GM12874 (cell line): Measurements from ENCODE around the gene ATP6V0E2.

Source experiments
- TF ChIP-seq, protein P1 (sequence below): IDR thresholded peaks from 2 replicates; pipeline ENCODE4 v1.5.1; 2011; ENCODE audit warnings: low read depth, mild to moderate bottlenecking, control low read depth, low read length, moderate library complexity; ENCODE audit not compliant: insufficient read depth

ATP6V0E2 gene

DNA sequence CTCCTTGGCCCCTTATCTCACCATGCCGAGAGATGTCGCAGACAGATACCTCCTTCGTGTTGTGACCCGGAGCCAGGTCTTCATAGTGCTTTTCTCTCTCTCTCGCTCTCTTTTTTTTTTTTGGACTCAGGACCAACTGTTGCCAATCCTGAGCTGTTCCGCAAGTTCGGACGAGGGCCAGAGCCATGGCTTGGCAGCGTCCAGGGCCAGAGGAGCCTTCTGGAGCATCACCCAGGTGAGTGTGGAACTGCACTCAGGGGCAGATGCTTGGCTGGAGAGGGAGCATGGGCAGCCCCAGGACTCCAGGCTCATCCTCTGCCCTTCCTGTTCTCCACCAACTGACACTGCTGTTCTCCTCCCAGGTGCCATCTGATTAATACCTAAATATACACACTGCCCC is 27.7 kb upstream of the ATP6V0E2 start:
- TF ChIP-seq, protein P1, sequence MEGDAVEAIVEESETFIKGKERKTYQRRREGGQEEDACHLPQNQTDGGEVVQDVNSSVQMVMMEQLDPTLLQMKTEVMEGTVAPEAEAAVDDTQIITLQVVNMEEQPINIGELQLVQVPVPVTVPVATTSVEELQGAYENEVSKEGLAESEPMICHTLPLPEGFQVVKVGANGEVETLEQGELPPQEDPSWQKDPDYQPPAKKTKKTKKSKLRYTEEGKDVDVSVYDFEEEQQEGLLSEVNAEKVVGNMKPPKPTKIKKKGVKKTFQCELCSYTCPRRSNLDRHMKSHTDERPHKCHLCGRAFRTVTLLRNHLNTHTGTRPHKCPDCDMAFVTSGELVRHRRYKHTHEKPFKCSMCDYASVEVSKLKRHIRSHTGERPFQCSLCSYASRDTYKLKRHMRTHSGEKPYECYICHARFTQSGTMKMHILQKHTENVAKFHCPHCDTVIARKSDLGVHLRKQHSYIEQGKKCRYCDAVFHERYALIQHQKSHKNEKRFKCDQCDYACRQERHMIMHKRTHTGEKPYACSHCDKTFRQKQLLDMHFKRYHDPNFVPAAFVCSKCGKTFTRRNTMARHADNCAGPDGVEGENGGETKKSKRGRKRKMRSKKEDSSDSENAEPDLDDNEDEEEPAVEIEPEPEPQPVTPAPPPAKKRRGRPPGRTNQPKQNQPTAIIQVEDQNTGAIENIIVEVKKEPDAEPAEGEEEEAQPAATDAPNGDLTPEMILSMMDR, result no peak

DNA sequence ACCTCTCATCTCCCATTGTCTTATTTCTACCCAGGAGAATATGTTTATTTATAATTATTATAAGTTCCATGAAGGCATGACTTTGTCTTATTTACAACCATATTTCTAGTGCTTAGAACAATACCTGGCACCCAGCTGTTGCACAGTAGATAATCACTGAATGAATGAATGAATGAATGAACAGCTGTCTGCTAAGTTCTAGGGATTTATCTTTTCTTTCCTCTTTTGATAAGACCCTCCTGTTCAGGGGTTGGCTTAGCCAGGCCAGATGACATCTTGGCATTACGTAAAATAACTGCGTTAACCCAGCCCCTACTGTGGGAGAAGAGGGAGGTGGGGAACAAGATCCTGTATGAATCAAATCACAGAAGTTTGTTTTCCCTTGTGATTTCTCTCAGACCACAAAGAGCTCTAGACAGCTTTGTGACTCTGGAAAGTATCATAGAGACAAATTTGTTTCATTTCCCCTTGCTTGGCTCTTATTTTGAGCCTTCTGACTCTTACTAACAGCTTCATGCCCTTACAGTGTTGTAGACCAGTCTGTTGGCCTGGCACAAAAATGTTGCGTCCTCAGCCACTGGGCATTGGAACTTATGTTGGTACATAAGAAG is 27.2 kb upstream of the ATP6V0E2 start:
- TF ChIP-seq, protein P1, result no peak

DNA sequence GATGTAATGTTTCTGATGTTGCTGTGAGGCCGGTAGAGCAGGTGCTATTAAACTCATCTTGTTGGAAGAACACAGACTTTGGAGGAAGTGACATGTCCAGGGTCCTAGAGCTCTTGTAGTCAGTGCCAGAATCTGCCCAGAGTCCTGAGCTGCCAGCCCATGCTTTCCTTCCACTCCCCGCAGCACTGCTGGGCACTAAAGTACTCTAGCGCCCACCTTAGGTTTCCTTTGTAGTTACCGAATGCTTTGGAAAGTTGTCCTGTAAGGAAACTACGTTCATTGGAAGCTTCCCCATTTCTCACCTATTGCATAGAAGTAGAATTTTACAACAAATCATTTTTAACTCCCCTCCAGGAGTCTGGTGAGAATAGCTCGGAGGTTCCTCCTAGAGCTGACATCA is 24.6 kb upstream of the ATP6V0E2 start:
- TF ChIP-seq, protein P1, result no peak

DNA sequence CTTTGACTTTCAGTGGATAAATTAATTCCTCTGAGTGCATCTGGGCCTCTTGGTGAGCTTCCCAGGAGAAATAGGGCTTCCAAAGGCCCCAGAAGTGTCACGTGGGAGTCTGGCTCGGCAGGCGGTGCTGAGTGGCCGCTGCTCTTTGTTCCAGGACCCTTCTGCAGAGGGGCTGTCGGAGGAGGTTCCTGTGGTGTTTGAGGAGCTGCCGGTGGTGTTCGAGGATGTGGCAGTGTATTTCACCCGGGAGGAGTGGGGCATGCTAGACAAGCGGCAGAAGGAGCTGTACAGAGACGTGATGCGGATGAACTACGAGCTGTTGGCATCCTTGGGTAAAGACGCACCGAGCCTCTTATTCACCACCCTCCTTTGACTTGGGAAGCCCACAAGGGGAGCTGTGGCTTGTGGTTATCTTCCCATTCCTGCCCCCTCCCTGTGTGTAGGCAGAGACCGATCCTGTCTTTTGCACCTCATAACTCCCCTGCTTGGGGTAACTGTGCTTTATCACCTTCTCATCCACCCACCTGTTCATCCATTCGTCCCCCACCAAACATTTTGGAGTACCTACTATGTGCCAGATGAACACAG is 23.7 kb upstream of the ATP6V0E2 start:
- TF ChIP-seq, protein P1, result no peak

DNA sequence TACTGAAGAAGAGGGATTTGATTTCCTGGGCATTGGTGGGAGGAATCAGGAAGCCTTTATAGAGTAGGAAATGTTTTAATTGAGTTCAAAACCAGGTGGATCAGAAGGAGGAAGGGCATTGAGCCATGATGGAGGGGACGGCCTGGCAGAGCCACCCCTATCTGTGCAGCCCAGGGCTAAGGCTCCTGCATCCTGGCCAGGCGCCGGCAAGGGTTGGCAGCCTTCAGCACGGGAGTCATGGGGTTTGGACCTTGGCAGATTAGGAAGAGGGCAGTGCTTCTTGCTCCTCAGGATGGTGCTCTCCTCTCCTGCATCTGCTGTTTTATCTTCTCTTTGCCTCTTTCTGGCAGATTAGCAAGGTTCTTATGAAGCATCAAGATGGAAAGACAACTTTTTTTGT is 23.1 kb upstream of the ATP6V0E2 start:
- TF ChIP-seq, protein P1, result no peak

DNA sequence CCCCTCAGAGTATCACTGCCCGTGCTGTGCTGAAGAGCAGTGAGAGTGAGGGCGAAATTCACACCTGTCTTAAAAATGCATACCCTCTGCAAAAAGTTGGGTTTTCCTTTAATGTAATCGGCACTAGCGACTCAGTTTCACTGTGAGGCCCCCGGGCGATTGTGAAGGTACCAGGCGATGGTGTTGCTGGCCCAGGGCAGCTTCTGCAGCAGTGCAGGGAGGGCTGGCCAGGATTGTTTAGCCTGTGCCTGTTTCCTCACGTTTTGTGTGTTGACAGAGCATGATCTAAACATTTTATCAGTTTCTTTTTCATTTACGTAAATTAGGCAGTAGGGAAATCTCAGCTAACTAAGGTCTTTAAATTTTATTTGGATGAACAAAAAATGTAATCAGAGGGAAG is 22.3 kb upstream of the ATP6V0E2 start:
- TF ChIP-seq, protein P1, result no peak

DNA sequence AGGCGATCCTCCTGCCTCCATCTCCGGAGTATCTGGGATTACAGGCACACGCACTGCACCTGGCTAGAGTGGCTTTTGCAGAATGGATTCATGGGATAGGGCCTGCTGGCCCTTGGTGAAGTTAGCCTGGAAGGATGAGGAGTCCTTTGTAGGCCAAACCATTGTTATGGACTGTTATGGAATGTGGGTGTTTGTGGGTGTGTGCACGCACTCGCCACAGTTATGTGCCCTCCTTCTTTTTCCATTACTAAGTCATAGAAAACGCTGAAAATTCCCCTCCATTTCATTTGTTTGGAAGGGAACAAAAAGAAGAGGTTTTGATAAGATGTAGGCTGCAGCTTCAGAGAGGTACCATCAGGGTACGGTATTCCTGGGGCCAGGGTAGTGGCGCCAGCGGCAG is 20.6 kb upstream of the ATP6V0E2 start:
- TF ChIP-seq, protein P1, result no peak
